Pulmonary artery endothelial cell (primary cell): Measurements from ENCODE around the gene EPHA1. TPM values are rescaled to one million over a fixed set of nuclear protein-coding genes. Genes with fewer than 3 reads are reported as not detected.

Source experiments
- DNase-seq: peaks from one replicate; pipeline ENCODE4 v3.0.0-alpha.2; 2011; ENCODE audit warnings: low read depth, low spot score
- total RNA-seq: library from RNA; depleted of rRNA; stranded (reverse); fragments of >200 nt; gene quantifications from 2 replicates; pipeline ENCODE4 v1.2.3, GENCODE V29; 2014

EPHA1 gene
- total RNA-seq, 1 donor from 2014 or later = under 0.01 TPM

GRCh38 chr7:143374561-143374960, 34.1 kb downstream of the EPHA1 start:
- DNase-seq = no peak

GRCh38 chr7:143373255-143373794, 35.3 kb downstream of the EPHA1 start:
- DNase-seq = no peak

GRCh38 chr7:143372070-143372469, 36.6 kb downstream of the EPHA1 start:
- DNase-seq = no peak

- DNase-seq = no peak
Measured at GRCh38 chr7:143369678-143370651, 38.7 kb downstream of the EPHA1 start.

GRCh38 chr7:143368387-143368786, 40.3 kb downstream of the EPHA1 start:
- DNase-seq = no peak

- DNase-seq = no peak
Measured at GRCh38 chr7:143367972-143368371, 40.7 kb downstream of the EPHA1 start.

- DNase-seq = no peak
Measured at GRCh38 chr7:143363016-143363937, 45.4 kb downstream of the EPHA1 start.

- DNase-seq = no peak
Measured at GRCh38 chr7:143362131-143363015, 46.3 kb downstream of the EPHA1 start, which contains the start of gene FAM131B. Gene FAM131B, minus strand, starts transcription at chr7:143362713. Its CDS starts 110 bp downstream, at chr7:143362603.

- DNase-seq = no peak
Measured at GRCh38 chr7:143361552-143362130, 47.0 kb downstream of the EPHA1 start.

- DNase-seq = no peak
Measured at GRCh38 chr7:143360788-143361551, 47.7 kb downstream of the EPHA1 start.

GRCh38 chr7:143359771-143360353, 48.8 kb downstream of the EPHA1 start:
- DNase-seq = no peak

- DNase-seq = no peak
Measured at GRCh38 chr7:143358626-143359025, 50.0 kb downstream of the EPHA1 start.

- DNase-seq = no peak
Measured at GRCh38 chr7:143356414-143357050, 52.1 kb downstream of the EPHA1 start.

GRCh38 chr7:143355450-143356385, 52.9 kb downstream of the EPHA1 start:
- no peak for DNase-seq

GRCh38 chr7:143354965-143355364, 53.7 kb downstream of the EPHA1 start:
- no peak for DNase-seq

GRCh38 chr7:143354376-143354775, 54.3 kb downstream of the EPHA1 start:
- DNase-seq = no peak

GRCh38 chr7:143352531-143353002, 56.1 kb downstream of the EPHA1 start:
- DNase-seq = no peak
